Measurements from ENCODE around the gene NKX1-2.

NKX1-2 gene

DNA sequence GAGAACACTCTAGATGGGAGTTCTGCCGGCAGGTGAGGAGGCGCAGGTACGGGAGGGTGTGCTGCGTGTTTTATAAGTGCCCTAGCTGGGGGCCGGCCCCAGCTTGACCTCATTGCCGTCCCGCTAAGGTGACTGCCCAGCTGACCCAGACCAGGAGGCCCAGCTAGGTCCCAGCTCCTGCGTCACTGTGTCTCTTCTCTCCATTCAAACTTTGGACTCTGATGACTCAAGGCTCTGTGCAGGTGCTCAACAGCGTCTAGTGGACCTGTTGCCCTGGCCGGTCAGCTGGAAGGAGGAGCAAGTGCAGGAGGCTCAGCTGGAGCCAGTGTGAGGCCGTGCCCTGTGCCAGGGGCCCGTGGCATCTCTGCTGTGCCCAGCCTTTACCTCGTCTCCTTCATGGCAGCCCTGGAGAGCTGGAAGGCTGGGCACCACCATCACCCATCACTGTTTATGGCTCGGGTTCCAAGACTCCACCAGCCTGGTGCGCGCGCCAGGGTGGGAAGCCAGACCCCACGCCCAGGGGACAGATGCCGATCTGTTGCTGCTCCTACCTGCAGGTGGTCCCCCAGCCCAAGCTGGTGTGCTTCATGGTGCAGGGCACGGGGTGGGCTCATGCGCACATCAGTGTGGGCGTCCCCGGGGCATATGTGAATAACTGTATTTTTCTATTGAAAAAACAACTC lies 26.3 kb upstream of the NKX1-2 start:
- DNase-seq (ENCODE audit: low read depth), result no peak

GRCh38 chr10:124474514-124475070 lies 24.8 kb upstream of the NKX1-2 start:
- no peak for DNase-seq (ENCODE audit: low read depth)

DNA sequence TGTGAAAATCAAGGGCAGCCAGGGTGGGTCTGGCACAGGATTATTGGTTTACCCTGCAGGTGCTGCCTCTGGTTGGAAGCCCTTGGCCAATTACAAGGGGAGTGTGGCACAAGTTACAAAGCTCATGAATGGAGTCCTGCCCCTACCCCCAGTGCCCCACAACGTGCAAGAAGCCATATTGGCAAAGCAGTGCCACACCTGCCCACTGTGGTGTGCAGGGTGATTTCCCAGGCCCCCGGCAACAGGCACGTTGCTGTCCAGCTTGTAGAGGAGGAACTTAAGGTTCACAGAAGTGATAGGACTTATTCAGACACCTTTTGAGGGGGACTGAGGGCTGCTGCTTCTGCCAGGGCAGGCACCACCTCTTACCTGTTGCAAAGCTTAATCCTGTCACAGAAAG lies 23.2 kb upstream of the NKX1-2 start:
- DNase-seq (ENCODE audit: low read depth), result no peak

DNA sequence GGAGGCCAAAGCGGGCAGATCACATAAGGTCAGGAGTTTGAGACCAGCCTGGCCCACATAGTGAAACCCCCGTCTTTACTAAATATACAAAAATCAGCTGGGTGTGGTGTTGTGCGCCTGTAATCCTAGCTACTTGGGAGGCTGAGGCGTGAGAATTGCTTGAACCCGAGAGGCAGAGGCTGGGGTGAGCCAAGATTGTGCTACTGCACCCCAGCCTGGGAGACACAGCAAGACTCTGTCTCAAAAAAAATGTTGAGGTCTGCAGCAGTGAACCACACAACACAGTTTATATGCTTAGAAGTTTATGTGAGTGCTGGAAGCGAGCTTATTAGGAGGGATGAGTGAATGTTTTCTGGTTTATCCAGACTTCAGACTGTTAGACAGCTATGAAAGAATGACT lies 22.2 kb upstream of the NKX1-2 start:
- no peak for DNase-seq (ENCODE audit: low read depth)

GRCh38 chr10:124470544-124471434 lies 21.0 kb upstream of the NKX1-2 start:
- DNase-seq (ENCODE audit: low read depth), result no peak

- no peak for DNase-seq (ENCODE audit: low read depth)
Observed at GRCh38 chr10:124469956-124470484, 20.2 kb upstream of the NKX1-2 start.

GRCh38 chr10:124468624-124469023 lies 18.8 kb upstream of the NKX1-2 start:
- DNase-seq (ENCODE audit: low read depth), result no peak

GRCh38 chr10:124467165-124467564 lies 17.3 kb upstream of the NKX1-2 start:
- DNase-seq (ENCODE audit: low read depth), result no peak

- no peak for DNase-seq (ENCODE audit: low read depth)
Observed at GRCh38 chr10:124465777-124466488, 16.1 kb upstream of the NKX1-2 start.

DNA sequence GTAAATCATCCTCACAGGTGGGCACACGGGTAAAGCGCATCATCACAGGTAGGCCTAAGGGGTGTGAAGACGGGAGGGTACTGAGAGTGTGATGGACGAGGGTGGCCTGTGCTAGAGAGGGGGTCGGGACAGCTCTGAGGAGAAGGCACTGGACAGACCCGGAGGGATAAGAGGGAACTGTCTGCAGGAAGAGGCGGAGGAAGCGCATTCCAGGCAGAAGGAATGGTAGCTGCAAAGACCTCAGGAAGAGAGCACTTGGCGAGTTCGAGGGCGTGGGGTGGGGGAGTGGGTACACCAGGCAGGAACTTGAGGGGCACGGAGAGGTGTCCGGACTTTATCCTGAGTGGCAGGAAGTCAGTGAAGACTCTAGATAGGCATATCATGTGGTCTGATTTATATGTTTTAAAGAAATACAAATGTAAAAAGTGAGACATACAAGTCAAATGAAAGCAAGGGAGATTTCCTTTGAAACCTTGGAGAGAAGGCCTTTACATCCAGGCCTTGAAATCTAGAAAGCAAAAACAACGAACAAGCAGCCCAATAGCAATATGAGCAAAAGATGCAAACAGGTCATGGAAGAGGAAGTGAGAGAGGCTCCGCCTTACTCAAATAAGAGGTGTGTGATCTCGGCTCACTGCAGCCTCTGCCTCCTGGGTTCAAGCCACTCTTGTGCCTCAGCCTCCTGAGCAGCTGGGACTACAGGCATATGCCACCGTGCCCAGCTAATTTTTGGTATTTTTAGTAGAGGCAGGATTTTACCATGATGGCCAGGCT lies 15.4 kb upstream of the NKX1-2 start:
- no peak for DNase-seq (ENCODE audit: low read depth)

GRCh38 chr10:124464028-124464965 lies 14.5 kb upstream of the NKX1-2 start:
- no peak for DNase-seq (ENCODE audit: low read depth)

DNA sequence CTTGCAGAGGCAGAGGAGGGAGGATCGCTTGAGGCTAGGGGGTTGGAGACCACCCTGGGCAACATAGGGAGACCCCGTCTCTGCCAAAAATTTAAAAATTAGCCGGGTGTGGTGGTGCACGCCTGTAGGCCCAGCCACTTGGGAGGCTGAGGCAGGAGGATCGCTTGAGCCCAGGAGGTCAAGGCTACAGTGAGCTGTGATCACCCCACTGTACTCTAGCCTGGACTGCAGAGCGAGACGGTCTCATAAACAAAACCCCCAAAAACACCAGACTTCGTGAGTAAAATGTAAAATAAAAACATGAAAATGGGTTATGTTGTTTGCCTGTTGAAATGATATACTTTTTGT lies 12.5 kb upstream of the NKX1-2 start:
- DNase-seq (ENCODE audit: low read depth), result no peak

DNA sequence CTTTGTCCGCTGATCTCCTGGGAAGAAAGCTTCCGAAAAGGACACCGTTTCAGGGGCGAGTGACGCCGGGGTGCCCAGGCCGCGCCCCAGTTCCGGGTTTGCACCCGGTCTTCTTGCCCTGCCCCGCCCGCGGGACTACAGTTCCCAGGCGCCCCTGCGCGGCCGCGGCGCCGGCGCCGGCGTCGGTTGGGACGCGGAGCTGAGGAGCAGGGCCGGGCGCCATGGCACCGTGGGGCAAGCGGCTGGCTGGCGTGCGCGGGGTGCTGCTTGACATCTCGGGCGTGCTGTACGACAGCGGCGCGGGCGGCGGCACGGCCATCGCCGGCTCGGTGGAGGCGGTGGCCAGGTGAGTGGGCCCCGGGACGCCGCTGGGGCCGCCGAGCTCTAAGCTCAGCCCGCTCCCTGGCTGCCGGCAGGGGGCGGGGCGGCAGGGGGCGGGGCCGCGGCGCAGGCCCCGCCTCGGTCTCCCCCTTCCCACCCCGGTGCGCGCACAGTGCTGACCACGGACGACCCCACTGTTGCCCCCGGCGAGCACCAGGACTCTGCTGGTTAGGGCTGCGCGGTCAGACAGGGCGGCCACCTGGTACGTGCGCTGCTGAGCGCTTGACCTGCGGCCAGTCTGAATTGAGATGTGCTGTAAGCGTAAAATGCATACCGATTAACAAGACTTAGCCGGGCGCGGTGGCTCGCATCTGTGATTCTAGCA lies 12.0 kb upstream of the NKX1-2 start, which contains the start of gene LHPP:
Gene LHPP, plus strand, starts transcription at position 182 of the 706 bp plus-strand sequence. Its CDS starts 40 bp downstream, at position 222.
- DNase-seq (ENCODE audit: low read depth), result peak; percentile 79

GRCh38 chr10:124460144-124460543 lies 10.3 kb upstream of the NKX1-2 start:
- no peak for DNase-seq (ENCODE audit: low read depth)

DNA sequence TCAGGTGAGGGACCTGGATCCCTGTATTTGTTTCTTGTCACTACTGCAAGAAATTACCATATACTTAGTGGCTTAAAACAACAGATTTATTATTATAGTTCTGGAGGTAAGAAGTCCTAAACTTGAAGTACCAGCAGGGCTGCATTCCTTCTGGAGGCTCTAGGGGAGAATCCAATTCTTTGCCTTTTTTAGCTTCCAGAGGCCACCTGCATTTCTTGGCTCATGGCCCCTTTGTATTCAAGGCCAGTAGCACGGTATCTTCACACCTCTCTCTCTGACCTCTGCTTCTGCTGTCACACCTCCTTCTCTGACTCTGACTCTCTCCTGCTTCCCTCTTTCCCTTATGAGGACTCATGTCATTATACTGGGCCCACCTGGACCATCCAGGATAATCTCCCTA lies 9.6 kb upstream of the NKX1-2 start:
- DNase-seq (ENCODE audit: low read depth), result no peak

DNA sequence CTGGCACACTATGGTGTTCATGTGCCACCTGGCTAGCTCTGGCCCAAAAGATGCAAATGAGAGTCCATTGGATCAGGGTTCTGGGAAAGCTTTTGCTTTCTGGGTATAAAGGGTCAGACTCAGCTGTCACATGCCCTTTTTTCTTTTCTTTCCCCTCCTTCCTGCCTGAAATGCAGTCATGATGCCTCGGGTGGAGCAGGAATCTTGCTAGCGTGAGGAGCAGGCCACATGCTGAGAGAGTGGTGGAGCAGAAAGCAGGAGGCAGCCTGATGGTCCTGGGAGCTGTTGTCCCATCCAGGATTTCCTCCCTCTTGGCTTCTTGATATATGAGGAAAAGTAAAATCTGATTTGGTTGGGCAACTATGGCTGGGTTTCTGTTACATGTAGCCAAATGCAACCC lies 9.1 kb upstream of the NKX1-2 start:
- DNase-seq (ENCODE audit: low read depth), result no peak

- DNase-seq (ENCODE audit: low read depth), result no peak
Observed at GRCh38 chr10:124458473-124458872, 8.6 kb upstream of the NKX1-2 start.

DNA sequence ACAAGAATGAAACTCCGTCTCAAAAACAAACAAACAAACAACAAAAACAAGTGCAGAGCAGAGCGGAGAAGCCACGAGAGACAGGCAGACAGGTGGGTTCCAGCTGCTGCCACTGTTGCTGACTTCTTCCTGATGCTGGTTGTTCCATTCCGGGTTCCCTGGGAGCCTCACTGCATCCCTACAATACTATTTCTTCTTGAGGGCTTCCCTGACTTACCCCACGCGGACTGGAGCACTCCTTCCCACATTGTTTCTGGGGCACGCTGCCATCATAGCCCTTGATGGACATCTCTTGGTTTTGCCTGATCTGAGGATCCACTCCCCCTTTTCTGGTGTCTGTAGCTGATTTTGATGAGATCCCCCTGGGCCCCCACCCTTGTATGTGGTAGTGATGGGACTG lies 5.6 kb upstream of the NKX1-2 start:
- no peak for DNase-seq (ENCODE audit: low read depth)

DNA sequence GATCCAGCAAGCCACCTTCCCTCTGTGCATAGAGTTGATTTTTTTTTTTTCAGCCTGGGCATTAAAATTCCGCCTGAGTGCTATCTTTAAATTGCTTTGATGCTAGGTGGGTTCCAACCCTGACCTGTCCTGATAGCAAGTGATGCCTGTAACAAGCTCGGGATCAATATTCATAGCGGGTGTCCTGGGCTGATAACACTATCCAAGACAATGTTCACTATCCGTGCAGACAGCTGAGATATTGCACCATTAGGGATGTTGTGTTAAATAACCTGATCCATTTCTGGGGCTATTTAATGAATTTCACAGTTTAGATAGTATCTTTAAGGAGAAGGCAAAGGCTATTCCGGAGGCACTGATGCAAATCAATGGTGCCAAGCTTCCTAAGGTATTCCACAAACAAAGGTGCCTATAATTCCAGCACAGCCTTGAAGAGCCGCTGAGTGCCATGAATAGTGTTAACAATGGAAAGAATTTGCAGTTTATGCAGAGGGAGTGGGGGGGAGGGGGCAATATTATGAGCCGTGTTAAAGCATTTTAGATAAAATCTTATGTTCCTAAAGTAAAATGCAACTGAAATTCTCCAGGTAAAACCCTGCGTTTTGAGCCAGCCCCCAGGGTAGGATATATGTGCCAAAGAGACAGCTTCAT lies 4.2 kb upstream of the NKX1-2 start:
- no peak for DNase-seq (ENCODE audit: low read depth)
